Measurements from ENCODE around the gene ZNF106.

ZNF106 gene

DNA sequence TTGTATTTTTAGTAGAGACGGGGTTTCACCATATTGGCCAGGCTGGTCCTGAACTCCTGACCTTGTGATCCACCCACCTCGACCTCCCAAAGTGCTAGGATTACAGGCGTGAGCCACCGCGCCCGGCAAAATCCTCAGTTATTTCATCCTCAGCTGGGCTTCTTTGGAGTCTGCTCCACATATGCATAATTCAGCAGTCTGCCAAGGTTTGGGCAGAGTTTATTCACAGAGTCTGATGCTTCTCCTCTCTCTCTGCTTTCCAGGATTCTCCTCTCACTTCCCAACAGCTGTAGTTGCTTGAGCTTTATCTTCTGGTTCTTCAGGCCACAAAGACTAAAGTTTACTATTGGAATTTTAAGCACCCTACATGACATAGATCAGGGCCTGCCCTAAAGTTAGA lies 8.2 kb downstream of the ZNF106 start:
- DNase-seq (ENCODE audit: low read depth in 2 of 3, low spot score in 1 of 3), result no peak

DNA sequence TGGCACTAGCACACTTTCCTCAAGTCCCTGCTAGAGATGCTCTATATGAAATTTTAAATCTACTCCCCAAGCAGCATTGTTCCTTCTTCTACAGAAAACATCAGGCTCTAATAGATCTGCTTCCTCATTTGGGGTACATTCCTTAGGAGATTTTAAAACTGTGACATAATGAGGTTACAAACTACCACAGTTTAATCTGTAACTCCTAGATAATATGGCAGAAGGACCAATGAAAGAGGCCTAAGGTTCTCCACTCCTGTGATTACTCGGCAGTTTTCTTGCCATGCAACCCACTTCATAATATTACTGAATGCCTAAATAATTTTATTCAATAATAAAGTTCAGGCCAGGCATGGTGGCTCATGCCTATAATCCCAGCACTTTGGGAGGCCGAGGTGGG lies 16.1 kb downstream of the ZNF106 start:
- no peak for DNase-seq (ENCODE audit: low read depth in 2 of 3, low spot score in 1 of 3)

DNA sequence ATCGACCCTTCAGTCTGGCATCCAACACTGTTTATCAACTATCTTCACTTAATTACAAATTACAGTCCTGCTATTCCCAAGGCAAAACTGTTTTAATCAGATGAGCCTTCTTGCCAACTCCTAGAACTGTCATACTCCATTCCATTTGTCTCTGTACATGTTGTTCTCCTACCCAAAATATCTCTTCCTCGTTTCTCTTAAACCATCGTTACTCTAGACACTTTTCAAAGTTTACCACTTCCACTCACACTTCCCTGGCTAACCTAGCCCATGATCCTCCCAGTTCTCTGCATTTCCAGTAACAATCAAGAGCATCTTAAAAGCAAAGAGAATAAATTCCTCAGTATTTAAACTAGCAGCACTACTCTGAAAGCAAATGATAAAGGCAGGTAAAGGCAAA lies 19.9 kb downstream of the ZNF106 start:
- DNase-seq (ENCODE audit: low read depth in 2 of 3, low spot score in 1 of 3), result no peak

DNA sequence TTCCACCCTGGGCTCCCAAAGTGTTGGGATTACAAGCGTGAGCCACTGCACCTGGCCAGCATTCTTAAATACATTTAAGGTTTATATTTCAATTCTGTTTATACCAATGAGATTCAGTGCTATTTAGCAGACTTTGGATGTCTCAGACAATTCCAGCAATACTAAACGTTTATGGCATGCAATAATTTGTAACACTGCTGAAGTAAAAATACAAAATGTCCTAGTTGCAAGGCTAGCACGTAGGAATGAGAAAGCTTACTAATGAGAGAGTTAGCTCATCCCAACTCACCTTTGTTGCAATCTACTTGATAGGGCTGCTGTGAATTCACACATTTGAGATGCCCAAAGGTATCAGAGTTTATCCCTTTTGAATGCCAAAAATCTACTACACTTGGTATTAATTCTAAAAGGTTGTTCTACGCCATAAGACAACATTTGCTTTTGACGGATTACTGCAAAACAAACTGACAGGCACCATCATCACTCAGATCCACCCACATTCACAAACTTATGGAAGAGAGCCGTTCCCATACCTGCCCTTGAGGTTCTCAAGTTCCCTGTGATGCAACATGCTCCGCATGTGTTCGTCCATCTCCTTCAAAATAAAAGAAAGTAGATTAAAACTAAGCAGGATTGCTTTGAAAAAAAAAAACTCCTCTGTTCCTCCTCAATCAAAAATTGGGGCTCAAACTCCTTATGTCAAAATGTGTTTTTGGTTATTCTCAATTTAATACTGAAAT lies 25.3 kb downstream of the ZNF106 start:
- DNase-seq (ENCODE audit: low read depth in 2 of 3, low spot score in 1 of 3), result no peak

DNA sequence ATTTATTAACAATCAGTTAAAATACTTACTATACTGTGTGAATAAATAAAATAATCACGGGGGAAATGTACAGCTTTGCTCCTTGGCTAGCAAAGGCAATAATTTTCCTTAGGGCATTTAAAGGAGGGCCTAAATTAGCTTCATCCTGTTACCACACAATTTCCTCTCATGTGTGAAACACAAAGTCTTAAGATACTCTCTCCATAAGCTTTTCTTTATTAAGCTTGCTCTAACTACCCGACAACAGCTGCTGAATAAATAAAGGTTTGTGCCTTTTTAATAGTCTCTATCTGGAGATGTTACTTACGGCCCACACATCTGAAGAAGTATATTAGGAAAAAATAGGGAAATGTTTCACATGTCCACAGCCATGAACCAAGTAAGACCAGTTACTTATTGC lies 29.7 kb downstream of the ZNF106 start:
- DNase-seq (ENCODE audit: low read depth in 2 of 3, low spot score in 1 of 3), result no peak

DNA sequence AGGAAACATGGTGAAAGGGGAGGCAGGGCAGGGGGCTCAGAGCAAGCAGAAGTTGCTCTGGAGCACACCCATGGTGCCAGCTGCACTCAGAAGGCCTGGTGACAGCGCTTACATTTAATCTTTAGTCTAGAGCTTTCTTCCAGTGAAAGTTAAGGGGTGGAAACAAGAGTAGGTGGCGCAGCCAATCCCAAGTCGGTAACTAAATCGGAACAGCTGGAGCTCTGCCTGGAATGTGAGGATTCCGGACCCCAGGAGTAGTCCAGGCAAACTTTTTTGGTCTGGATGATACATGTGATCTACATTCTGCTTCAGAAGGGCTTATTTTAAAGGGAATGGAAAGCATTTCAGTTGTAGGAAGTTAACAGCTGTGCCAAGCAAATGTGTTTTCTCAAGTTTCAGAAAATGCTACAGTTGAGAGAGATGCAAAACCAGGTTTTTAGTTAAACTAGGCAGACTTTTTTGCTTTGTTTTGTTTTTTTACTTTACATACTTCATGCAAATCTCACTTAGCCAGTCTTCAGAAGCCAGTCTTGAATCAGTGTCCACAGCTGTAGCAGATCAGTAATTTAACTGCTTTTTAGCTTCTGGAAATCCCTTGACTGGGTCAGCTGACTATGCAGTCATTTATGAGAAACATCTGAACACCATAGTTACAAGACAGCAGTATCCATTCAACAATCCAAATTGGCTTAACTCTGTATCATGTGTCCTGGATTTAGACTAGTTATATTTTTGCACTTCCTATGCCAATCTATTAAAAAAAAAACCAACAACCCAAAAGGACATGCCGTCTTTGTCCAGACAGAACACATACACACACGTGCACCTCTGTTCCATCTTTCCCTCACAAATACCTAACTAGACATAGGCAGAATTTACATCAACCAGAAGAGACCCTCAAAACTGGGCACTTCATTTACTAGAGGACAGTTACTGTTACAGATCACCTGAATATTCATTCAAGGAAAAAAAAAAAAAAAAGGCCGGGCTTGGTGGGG lies 33.2 kb downstream of the ZNF106 start:
- DNase-seq (ENCODE audit: low read depth in 2 of 3, low spot score in 1 of 3), result no peak

DNA sequence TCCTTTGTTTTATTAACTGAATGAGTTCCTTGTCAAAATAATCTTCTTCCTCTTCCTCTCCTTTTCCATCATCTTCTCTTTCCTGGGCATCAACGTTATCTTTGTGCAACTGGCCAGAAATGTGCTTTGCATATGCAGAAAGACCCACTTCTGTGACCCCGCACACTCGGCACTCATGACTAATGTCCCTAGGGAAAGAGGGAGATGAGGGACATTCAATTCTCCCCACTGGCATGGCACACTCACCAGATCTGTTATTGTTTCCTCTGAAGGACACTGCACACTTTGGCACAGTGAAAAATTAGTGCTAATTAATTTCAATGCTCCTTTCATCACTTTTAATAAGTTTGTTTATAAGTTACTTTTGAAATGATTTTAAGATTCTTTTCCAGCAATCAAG lies 34.0 kb downstream of the ZNF106 start:
- no peak for DNase-seq (ENCODE audit: low read depth in 2 of 3, low spot score in 1 of 3)

DNA sequence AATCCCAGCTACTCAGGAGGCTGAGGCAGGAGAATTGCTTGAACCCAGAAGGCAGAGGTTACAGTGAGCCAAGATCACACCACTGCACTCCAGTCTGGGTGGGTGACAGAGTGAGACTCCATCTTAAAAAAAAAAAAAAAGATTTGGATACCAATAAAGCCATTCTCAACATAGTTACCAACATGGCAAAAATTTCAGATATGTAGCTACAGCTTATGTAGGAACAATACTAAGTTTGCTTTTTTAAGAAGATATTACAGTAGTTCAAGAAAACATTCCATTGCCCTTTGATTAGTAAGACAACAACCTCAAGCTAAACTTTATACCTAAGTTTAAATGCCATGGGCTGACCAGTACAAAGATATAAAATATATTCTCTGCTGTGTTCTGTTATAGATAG lies 34.4 kb downstream of the ZNF106 start:
- DNase-seq (ENCODE audit: low read depth in 2 of 3, low spot score in 1 of 3), result no peak

DNA sequence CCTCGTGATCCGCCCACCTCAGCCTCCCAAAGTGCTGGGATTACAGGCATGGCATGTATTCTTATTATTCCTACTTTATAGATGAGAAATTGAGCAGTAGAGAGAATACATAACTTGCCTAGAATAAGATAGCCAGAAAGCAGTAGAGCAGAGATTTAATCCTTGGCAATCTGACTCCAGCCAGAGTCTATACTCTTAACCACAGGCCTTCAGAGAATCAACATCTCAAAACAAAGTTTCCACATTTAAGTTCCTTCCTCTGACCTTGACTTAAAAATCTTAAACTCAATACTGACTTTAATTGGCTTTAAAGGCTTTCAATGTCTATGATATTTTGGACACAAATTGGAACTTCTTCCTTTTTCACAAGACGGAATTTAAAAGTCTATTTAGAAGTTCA lies 37.1 kb downstream of the ZNF106 start:
- DNase-seq (ENCODE audit: low read depth in 2 of 3, low spot score in 1 of 3), result no peak

DNA sequence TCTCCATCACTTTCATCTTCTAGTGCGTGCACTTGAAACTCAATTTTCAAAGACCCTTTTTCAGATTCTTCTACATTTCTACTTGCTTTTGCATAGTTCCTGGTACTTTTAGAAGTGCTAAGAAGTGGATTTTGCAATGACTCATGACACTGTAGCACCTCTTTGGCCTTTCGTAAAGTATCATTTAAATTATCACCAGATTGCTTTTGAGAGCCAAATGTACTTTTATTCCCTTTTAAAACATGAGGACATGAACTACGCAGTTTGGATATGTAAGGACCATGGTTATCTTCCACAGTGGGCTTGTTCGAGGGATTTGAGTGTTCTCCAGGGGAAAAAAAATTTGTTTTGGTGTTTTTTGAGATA lies 40.5 kb downstream of the ZNF106 start:
- DNase-seq (ENCODE audit: low read depth in 2 of 3, low spot score in 1 of 3), result no peak

DNA sequence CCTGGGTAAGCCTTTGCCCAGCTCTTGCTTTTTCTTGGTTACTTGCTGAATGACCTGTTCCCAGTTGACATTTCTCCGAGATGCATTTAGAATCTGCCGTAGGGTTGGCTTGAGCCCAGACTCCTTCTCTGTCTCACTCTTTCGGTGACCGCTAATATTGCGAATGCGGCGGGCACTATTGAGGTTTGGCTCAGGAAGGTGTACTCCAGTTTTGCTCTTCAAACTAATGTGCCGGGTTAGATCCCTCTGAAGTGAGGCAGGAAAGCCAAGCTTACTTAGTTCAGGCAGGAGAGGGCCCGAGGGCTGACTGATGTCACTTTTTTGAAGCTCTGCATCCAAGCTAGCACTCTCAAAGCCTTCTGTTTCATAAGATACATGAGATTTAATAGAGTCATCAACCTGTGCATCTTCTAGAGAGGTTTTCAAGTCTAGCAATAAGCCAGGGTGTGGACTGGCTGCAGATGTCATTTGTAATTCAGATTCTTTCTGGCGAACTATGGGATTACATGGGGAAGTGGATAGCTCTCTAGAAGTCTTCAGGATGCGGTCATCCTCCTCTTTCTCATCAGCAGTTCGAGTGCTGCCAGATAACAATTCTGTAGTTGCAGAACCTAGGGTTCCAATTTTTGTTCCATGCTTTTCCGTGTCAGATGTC lies 41.0 kb downstream of the ZNF106 start:
- DNase-seq (ENCODE audit: low read depth in 2 of 3, low spot score in 1 of 3), result no peak

DNA sequence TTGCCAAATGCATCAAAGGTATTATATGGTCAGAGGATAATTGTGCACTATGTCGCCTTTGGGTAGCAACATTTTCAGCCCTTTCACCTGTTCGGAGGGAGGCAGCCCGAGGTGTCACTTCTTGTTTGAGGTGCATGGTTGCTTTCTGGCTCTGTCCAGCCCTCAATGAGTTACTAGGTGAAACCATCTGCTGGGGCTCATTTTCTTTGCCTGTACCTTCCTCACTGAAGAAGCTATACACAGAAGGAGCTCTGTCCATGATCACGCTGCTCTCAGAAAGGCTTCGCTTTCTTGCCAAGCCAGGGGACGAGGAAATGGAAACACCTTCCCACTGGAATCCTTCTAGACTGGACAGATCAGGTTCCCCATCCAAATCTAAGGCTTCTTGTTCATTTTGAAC lies 42.7 kb downstream of the ZNF106 start:
- DNase-seq (ENCODE audit: low read depth in 2 of 3, low spot score in 1 of 3), result no peak

DNA sequence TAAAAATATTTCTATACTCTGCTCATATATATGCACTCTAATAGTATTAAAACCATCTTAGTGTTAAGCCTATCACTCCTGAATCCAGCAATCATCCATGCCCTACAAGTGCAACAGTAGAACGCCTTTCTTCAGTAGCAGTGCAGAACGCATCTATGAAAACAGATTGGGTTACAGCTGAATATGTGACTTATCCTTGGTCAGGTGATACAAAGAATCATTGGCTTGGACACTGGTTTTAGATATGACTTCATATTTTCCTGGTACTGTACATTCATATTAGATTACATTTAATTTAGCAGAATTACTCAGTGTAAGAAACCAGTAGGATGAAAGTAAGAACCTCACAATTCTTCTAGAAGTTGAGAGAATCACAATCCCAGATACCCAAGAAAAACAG lies 43.3 kb downstream of the ZNF106 start:
- DNase-seq (ENCODE audit: low read depth in 2 of 3, low spot score in 1 of 3), result no peak

DNA sequence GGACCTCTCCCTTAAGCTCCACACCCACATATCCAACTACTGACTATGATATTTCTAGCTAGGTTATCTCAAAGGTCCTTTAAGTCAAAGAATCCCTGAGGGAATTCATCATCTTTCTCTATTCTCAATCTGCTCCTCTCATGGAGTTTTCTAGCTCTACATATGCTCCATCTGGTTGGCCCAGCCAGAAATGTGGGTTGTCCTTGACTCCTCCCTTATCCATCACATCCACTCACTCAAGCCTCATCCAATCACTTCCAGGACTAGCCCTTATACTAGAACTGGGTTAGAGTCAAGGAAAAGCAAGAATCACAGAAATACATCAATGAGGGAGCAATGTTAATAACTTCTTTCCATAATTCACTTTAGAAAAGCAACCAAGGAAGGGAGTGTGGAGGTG lies 45.4 kb downstream of the ZNF106 start:
- DNase-seq (ENCODE audit: low read depth in 2 of 3, low spot score in 1 of 3), result no peak

DNA sequence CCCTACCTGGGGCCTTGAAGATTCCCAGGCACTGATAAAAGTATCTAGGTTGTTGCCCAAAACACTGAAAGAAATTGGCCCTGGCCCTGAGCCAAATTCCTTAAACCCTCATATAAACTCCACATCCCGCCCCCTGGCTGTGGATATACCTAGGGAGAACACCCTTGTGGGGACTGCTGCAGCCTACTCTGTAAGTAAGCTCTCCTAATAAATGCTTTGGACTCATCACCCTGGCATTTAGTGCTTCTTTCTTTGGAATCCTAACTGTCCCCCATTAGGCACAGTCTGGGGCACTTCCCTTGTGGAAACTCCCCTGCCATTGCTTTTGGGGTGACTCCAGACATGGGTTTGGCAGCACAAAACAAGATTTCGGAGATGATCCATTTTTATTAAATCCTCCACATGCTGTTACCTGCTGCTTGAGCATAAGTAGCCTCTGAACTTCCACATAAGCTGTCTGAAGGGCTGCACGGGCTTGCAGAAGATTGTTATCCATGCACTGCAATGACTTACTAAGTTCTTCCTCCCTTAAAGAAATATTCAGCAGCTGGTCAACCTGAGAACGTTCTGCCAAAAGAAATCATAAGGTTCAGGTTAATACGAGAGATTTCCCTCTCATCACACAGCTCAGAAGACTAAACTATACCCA lies 46.4 kb downstream of the ZNF106 start:
- DNase-seq (ENCODE audit: low read depth in 2 of 3, low spot score in 1 of 3), result no peak

DNA sequence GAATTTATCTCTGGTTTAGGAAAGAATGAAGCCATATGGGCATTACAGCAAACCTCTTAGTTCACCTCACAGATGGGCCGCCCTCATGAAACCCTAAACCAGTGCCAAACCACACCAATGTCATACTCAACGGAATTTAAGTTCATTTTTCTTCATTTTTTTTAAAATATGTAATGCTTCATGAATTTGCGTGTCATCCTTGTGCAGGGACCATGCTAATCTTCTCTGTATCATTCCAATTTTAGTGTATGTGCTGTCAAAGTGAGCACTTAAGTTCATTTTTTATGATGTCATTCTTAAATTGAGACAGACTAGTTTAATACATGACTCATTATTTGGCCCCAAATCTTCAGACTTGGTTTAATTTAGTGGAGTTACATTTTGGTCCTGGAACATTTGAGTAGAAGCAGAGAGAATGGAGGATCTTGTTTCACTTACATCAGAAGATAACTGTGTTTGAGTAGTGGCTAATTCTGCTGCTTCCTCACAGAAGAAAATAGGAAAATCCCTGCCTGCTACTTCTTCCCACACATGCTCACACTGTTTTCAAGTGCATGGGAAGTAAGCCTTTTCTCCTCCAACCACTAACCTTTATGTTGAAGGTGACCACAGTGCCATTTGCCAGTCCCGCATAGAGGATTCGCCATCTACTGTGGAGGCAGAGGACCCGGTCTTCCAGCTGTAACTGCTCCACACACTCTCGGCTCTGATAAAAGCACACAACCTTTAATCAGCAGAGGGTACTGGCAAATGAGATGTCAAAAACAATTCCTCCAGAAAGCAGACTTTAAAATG lies 63.3 kb downstream of the ZNF106 start:
- no peak for DNase-seq (ENCODE audit: low read depth in 2 of 3, low spot score in 1 of 3)

DNA sequence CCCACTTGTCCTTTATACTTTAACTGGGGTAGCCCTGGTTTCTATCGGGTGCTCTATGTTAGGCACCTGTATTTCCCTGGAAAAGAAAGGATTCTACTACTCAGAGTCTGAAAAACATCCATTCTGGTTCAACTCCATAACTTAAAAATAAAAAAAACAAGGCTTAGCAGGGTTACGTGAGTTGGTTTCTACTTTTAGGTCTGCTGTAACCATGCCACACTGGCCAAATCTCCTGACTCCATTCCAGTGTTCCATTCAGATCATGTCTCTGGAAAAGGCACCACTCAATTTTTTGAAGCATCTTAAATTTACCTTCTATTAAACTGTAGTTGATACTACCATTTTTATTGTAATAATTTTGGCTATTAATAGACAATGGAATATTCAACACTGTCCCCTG lies 69.6 kb downstream of the ZNF106 start:
- no peak for DNase-seq (ENCODE audit: low read depth in 2 of 3, low spot score in 1 of 3)

DNA sequence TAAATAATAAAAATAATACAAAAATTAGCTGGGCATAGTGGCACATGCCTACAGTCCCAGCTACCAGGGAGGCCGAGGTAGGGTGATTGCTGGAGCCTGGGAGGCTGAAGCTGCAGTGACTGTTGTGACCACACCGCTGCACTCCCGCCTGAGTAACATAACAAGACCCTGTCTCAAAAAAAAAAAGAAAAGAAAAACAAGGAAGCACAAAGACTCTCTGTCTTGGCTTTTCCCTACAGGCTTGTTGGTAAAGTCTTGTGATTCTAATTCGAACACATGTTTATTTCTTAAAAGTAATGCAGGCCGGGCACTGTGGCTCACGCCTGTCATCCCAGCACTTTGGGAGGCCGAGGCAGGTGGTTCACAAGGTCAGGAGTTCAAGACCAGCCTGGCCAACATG lies 71.6 kb downstream of the ZNF106 start:
- DNase-seq (ENCODE audit: low read depth in 2 of 3, low spot score in 1 of 3), result no peak

DNA sequence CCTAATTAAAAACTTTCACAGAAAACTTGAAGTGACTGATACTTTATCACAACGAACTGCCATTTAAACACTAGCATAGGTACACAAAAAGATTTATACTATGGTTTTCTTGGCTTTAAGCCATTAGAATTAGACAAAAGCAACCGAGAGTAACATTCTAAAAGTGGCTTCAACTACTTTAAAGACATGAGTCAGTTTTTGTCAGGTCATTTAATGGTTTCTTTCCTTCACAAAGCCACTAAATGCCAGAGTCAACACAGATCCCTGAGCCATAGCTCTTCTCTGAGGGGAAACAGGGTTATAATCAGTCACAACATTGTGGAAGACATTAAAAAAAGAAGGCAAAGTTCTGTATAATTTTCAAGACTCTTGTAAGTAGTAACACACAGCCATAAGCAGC lies 77.0 kb downstream of the ZNF106 start:
- DNase-seq (ENCODE audit: low read depth in 2 of 3, low spot score in 1 of 3), result no peak

DNA sequence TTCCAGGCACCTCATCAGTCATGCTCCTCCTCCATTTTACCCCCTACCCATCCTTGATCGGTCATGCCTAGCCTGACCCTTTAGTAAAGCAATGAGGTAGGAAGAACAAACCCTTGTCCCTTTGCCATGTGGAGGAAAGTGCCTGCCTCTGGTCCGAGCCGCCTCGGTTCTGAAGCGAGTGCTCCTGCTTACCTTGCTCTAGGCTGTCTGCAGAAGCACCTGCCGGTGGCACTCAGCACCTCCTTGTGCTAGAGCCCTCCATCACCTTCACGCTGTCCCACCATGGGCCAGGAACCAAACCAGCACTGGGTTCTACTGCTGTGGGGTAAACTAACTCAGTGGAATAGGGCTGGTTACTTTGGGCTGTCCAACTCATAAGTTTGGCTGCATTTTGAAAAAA lies 79.1 kb downstream of the ZNF106 start:
- DNase-seq (ENCODE audit: low read depth in 2 of 3, low spot score in 1 of 3), result no peak

DNA sequence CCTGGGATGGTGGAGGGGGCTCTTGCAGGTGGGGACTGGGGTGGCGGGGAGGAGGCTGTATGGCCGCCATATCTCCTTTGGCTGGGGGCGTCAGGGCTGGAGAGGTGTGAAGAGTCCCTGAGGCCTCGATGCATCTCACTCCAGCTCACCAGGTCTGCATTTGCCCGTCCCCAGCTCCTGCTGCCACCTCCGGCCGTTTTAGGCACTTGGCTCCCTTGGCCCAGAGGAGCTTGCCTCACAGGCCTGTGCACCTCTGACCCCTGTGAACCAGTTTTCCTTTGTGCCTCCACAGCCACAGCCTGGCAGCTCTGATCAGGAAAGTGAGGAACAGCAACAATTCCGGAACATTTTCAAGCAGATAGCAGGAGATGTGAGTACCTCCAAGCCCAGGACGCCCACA lies 81.9 kb downstream of the ZNF106 start:
- DNase-seq (ENCODE audit: low read depth in 2 of 3, low spot score in 1 of 3), result no peak

Measured in stimulated activated CD4-positive, alpha-beta T cell treated with anti-CD3 and anti-CD28 coated beads, Interleukin-12 subunit alpha, Interleukin-12 subunit beta, amount 100 ng/mL, for 48 hours (primary cell).